ENCODE data around the gene SLC25A43. TPM values are rescaled to one million over a fixed set of nuclear protein-coding genes. Genes with fewer than 3 reads are reported as not detected.
"Not testable (repeated sequence)": the region's sequence is repeated elsewhere in the genome, so short reads cannot be mapped to it uniquely, and the experiment has no call there.

Gene SLC25A43
- total and polyA plus RNA-seq, 3 experiments from 2014 or later, result 7.6 to 11.8 (median 10.6) TPM

DNA sequence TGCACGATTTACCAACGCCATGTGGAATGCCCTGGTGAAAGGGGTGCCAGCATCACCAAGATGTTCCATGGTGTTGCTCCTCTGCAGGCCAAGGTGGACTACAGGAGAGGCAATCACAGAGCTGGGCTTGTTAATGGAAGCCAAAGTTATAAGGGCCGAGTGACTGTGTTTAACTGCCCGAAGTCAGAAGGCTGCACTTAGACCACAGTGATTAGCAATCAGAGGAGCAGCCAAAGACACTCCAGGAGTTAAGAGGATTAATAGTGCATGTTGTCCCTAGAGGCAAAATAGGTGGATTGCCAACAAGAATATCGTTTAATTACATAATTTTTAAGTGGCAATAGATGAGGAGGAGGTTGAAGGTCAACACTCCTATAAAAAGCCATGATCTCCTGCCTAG, 22.8 kb upstream of the SLC25A43 start:
- CTCF ChIA-PET, result no interaction called here
- Histone ChIP-seq H3K27ac (ENCODE audit: low read depth, low read length) (no peak overlapping the region), H3K4me3 (ENCODE audit: low read length) (no peak overlapping the region), H3K9me3 (ENCODE audit: low read length) (no peaks in the 10 kb centered on the region), H3K27me3 (ENCODE audit: insufficient read depth, low read length, poor library complexity, severe bottlenecking) (no peaks in the 10 kb centered on the region), H3K36me3 (ENCODE audit: insufficient read depth, low read length) (no peaks in the 10 kb centered on the region), H3K4me1 (ENCODE audit: insufficient read depth, low read length) (no peaks in the 10 kb centered on the region)
- Mint-ChIP-seq H3K4me1 (no peaks in the 10 kb centered on the region), H3K27ac (no peak overlapping the region), H3K36me3 (no peaks in the 10 kb centered on the region), H3K4me3 (no peak overlapping the region), H3K9me3 (peaks cover 0 to 3% (median 0%) of the 10 kb centered on the region in 5 donors), H3K27me3 (peaks cover 15 to 16% of the 10 kb centered on the region in 2 donors)
- DNase-seq, result no peak
- POLR2A ChIA-PET, result no interaction called here

DNA sequence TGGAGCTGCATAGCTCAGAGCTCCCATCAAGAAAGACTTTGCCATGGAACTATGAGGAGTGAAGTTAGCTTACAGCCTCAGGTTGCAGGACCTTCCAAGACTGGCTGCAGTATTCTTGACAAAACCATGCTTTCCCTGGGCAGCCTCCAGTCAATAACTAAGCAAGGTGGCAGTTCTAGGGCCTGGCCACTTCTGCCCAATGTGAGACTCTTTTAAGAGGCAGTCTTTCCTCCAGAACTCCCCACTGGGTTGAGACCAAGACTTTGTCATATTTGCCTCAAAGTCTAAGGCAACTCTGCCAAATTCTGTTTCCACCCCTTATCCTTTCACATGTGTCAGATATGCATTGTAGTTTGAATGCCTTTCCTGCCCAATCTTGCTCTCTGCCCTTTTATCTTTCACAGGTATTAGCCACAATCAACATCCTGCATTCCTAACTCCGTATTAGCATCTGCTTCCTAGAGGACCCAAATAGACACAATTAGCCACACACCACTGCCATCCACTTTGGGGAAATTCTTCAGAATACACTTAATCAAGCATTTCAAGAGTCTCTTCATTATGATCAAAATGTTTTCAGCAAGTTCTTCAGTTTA, 17.7 kb upstream of the SLC25A43 start:
- DNase-seq, result no peak
- Mint-ChIP-seq H3K27me3 (no peaks in the 10 kb centered on the region), H3K27ac (no peak overlapping the region), H3K36me3 (no peaks in the 10 kb centered on the region), H3K4me1 (no peaks in the 10 kb centered on the region), H3K9me3 (peaks cover 0 to under 1% (median 0%) of the 10 kb centered on the region in 5 donors), H3K4me3 (no peak overlapping the region)
- H3K27me3 ChIP-seq (ENCODE audit: insufficient read depth, low read length, poor library complexity, severe bottlenecking), result no peaks in the 10 kb centered on the region
- ChIA-PET POLR2A (no interaction called here), CTCF (no interaction called here)
- no peaks in the 10 kb centered on the region for H3K4me1 ChIP-seq (ENCODE audit: insufficient read depth, low read length)
- no peak overlapping the region for H3K4me3 ChIP-seq (ENCODE audit: low read length)
- no peak overlapping the region for H3K27ac ChIP-seq (ENCODE audit: low read depth, low read length)
- H3K36me3 ChIP-seq (ENCODE audit: insufficient read depth, low read length), result no peaks in the 10 kb centered on the region
- no peaks in the 10 kb centered on the region for H3K9me3 ChIP-seq (ENCODE audit: low read length)

DNA sequence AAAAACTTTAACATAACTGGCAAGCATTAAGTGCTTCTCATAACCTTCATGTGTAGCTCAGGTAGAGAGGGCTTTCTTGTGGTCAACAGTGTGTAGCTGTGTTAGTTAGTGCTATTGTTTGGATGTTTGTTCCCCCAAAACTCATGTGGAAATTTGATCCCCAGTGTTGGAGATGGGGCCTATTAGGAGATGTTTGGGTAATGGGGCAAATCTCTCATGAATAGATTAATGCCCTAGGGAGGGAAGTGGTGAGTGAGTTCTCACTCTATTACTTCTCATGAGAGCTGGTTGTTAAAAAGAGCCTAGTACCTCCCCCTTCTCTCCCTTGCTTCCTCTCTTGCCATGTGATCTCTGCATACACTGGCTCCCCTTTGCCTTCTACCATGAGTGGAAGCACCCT, 16.5 kb upstream of the SLC25A43 start:
- Histone ChIP-seq H3K27ac (ENCODE audit: low read depth, low read length) (no peak overlapping the region), H3K9me3 (ENCODE audit: low read length) (no peaks in the 10 kb centered on the region), H3K4me3 (ENCODE audit: low read length) (no peak overlapping the region), H3K4me1 (ENCODE audit: insufficient read depth, low read length) (no peaks in the 10 kb centered on the region), H3K36me3 (ENCODE audit: insufficient read depth, low read length) (no peaks in the 10 kb centered on the region), H3K27me3 (ENCODE audit: insufficient read depth, low read length, poor library complexity, severe bottlenecking) (no peaks in the 10 kb centered on the region)
- no peaks in the 10 kb centered on the region for H3K36me3 Mint-ChIP-seq
- H3K4me1 Mint-ChIP-seq, result no peaks in the 10 kb centered on the region
- DNase-seq, result no peak
- ChIA-PET CTCF (no interaction called here), POLR2A (no interaction called here)
- H3K9me3 Mint-ChIP-seq, result peaks cover 0 to 4% (median 0%) of the 10 kb centered on the region in 5 donors
- H3K27ac Mint-ChIP-seq, result no peak overlapping the region
- no peaks in the 10 kb centered on the region for H3K27me3 Mint-ChIP-seq
- no peak overlapping the region for H3K4me3 Mint-ChIP-seq

DNA sequence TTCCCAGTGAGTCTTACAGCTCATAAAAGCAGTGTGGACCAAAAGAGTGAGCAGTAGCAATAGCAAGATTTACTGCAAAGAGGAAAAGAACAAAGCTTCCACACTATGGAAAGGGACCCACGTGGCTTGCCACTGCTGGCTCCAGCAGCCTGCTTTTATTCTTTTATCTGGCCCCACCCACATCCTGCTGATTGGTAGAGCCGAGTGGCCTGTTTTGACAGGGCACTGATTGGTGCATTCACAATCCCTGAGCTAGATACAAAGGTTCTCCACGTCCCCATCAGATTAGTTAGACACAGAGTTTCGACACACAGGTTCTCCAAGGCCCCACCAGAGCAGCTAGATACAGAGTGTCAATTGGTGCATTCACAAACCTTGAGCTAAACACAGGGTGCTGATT, 12.5 kb upstream of the SLC25A43 start:
- H3K36me3 ChIP-seq (ENCODE audit: insufficient read depth, low read length); H3K9me3 Mint-ChIP-seq; H3K27me3 Mint-ChIP-seq; H3K4me1 Mint-ChIP-seq; H3K9me3 ChIP-seq (ENCODE audit: low read length); H3K4me3 Mint-ChIP-seq; H3K4me3 ChIP-seq (ENCODE audit: low read length); H3K4me1 ChIP-seq (ENCODE audit: insufficient read depth, low read length); H3K27me3 ChIP-seq (ENCODE audit: insufficient read depth, low read length, poor library complexity, severe bottlenecking); POLR2A ChIA-PET; DNase-seq; CTCF ChIA-PET; H3K36me3 Mint-ChIP-seq; H3K27ac ChIP-seq (ENCODE audit: low read depth, low read length); H3K27ac Mint-ChIP-seq: not testable (repeated sequence)

DNA sequence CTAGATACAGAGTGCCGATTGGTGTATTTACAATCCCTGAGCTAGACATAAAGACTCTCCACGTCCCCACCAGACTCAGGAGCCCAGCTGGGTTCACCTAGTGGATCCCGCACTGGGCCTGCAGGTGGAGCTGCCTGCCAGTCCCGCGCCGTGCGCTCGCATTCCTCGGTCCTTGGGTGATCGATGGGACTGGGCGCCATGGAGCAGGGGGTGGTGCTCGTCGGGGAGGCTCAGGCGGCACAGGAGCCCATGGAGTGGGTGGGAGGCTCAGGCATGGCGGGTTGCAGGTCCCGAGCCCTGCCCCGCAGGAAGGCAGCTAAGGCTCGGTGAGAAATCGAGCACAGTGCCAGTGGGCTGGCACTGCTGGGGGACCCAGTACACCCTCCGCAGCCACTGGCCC, 11.7 kb upstream of the SLC25A43 start:
- H3K9me3 ChIP-seq (ENCODE audit: low read length); H3K27ac ChIP-seq (ENCODE audit: low read depth, low read length); H3K36me3 Mint-ChIP-seq; H3K36me3 ChIP-seq (ENCODE audit: insufficient read depth, low read length); CTCF ChIA-PET; H3K4me1 ChIP-seq (ENCODE audit: insufficient read depth, low read length); H3K27me3 ChIP-seq (ENCODE audit: insufficient read depth, low read length, poor library complexity, severe bottlenecking); POLR2A ChIA-PET; H3K27me3 Mint-ChIP-seq; H3K4me3 ChIP-seq (ENCODE audit: low read length); DNase-seq; H3K9me3 Mint-ChIP-seq; H3K4me3 Mint-ChIP-seq; H3K27ac Mint-ChIP-seq; H3K4me1 Mint-ChIP-seq: not testable (repeated sequence)

DNA sequence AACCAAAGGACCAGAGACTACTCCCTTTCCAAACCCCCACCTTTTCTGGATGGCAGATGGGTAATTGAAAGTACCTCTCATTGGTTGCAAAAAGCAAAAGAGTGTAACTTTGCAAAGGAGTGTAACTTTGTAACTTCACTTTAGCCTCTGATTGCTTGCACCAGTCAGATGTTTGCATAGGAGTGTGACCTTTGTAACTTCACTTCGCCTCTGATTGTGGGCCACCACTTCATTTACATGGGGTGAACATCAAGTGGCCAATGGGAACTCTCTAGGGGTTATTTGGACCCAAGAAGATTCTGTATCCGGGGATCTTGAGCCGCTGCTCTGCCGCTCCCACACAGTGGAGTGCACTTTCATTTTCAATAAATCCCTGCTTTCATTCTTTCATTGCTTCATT, 9.9 kb upstream of the SLC25A43 start:
- CTCF ChIA-PET, result no interaction called here
- H3K36me3 Mint-ChIP-seq, result no peaks in the 10 kb centered on the region
- H3K27ac Mint-ChIP-seq, result no peak overlapping the region

DNA sequence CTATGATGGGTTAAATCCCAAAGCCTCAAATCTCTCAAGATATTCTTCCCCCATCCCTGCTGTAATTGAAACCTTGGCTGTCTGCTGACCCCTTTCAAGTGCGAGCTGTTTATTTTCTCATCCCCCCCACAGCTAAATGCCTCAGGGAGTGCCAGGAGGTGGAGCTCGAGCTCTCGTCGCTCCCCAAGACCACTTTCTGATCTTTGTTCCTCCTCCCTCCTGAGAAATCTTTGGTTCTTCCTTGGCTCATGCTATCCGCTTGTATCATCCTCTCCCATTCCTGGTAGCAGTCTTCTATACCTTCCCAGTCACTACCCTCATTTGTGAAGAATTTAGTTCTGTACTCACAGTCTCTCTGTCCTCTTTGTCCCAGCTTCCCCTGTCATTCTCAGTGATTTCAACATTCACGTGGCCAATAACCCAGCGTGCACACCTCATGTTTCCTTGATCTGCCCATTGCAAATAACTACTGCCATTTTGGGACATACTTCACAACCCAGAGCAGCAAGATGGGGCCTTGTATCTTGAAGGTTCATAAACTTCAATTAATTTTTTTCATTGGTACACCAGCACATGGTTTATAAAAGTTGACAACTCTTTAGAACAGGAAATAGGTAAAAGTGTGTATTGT, 9.2 kb upstream of the SLC25A43 start:
- CTCF ChIA-PET, result no interaction called here

More for the DNA sequence above, 9.9 kb upstream of the SLC25A43 start:
- Histone ChIP-seq H3K27ac (ENCODE audit: low read depth, low read length) (no peak overlapping the region), H3K27me3 (ENCODE audit: insufficient read depth, low read length, poor library complexity, severe bottlenecking) (no peaks in the 10 kb centered on the region), H3K36me3 (ENCODE audit: insufficient read depth, low read length) (no peaks in the 10 kb centered on the region), H3K4me1 (ENCODE audit: insufficient read depth, low read length) (no peaks in the 10 kb centered on the region), H3K9me3 (ENCODE audit: low read length) (no peaks in the 10 kb centered on the region), H3K4me3 (ENCODE audit: low read length) (no peak overlapping the region)
- no peaks in the 10 kb centered on the region for H3K27me3 Mint-ChIP-seq
- H3K4me3 Mint-ChIP-seq, result no peak overlapping the region
- peaks cover 0 to 4% (median 0%) of the 10 kb centered on the region in 5 donors for H3K9me3 Mint-ChIP-seq
- DNase-seq, result no peak
- H3K4me1 Mint-ChIP-seq, result peaks cover 0 to 2% (median 0%) of the 10 kb centered on the region in 3 donors
- POLR2A ChIA-PET, result no interaction called here

DNA sequence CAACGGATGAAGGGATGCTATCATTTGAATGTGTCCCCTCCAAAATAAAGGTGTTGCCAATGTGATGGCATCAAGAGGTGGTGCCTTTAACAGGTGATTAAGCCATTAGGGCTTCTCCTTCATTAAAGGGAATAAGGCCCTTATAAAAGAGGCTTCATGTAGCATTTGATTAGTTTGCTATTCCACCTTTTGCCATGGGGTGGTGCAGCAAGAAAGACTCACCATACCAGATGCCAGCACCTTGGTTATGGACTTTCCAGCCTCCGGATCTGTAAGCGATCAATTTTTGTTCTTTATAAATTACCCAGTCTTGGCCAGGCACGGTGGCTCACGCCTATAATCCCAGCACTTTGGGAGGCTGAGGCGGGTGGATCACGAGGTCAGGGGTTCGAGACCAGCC, 7.9 kb upstream of the SLC25A43 start:
- no peak overlapping the region for H3K4me3 ChIP-seq (ENCODE audit: low read length)
- H3K9me3 Mint-ChIP-seq, result peaks cover 0 to 4% (median 0%) of the 10 kb centered on the region in 5 donors
- no peaks in the 10 kb centered on the region for H3K4me1 ChIP-seq (ENCODE audit: insufficient read depth, low read length)
- no peaks in the 10 kb centered on the region for H3K9me3 ChIP-seq (ENCODE audit: low read length)
- no peak for DNase-seq
- no peaks in the 10 kb centered on the region for H3K36me3 ChIP-seq (ENCODE audit: insufficient read depth, low read length)
- no peaks in the 10 kb centered on the region for H3K27me3 ChIP-seq (ENCODE audit: insufficient read depth, low read length, poor library complexity, severe bottlenecking)
- no peaks in the 10 kb centered on the region for H3K27me3 Mint-ChIP-seq
- H3K4me1 Mint-ChIP-seq, result peaks cover 0 to 2% (median 0%) of the 10 kb centered on the region in 3 donors
- H3K27ac Mint-ChIP-seq, result no peak overlapping the region
- no peak overlapping the region for H3K27ac ChIP-seq (ENCODE audit: low read depth, low read length)
- CTCF ChIA-PET, result no interaction called here
- POLR2A ChIA-PET, result no interaction called here
- no peaks in the 10 kb centered on the region for H3K36me3 Mint-ChIP-seq
- no peak overlapping the region for H3K4me3 Mint-ChIP-seq

More for the DNA sequence above, 9.2 kb upstream of the SLC25A43 start:
- Mint-ChIP-seq H3K27me3 (no peaks in the 10 kb centered on the region), H3K4me1 (peaks cover 0 to 2% (median 0%) of the 10 kb centered on the region in 3 donors), H3K27ac (no peak overlapping the region), H3K9me3 (peaks cover 0 to 4% (median 0%) of the 10 kb centered on the region in 5 donors), H3K36me3 (no peaks in the 10 kb centered on the region), H3K4me3 (no peak overlapping the region)
- no peaks in the 10 kb centered on the region for H3K9me3 ChIP-seq (ENCODE audit: low read length)
- POLR2A ChIA-PET, result no interaction called here
- no peaks in the 10 kb centered on the region for H3K4me1 ChIP-seq (ENCODE audit: insufficient read depth, low read length)
- H3K36me3 ChIP-seq (ENCODE audit: insufficient read depth, low read length), result no peaks in the 10 kb centered on the region
- no peaks in the 10 kb centered on the region for H3K27me3 ChIP-seq (ENCODE audit: insufficient read depth, low read length, poor library complexity, severe bottlenecking)
- no peak overlapping the region for H3K4me3 ChIP-seq (ENCODE audit: low read length)
- H3K27ac ChIP-seq (ENCODE audit: low read depth, low read length), result no peak overlapping the region
- DNase-seq, result no peak
